Adrenal gland (tissue), 5 donors: ENCODE data around the gene DIS3L.

Source experiments
- POLR2A ChIP-seq, 2 donors: fragments of 450-650 bp; IDR thresholded peaks; one replicate each; pipeline ENCODE4 v1.6.1; 2017; ENCODE audit warnings: antibody characterized with exemption in 2 of 2, mild to moderate bottlenecking in 2 of 2, moderate library complexity in 1 of 2
- TF ChIP-seq, protein P1 (sequence below), 6 experiments: fragments of 450-650 bp in 4 of 6; fragments of 200-600 bp in 2 of 6; sonication (generic) in 1 of 6; IDR thresholded peaks; 1 replicate in 5 of 6; 2 replicates in 1 of 6; pipeline versions ENCODE4 v1.5.1 to v1.8.0; 2016 to 2021; ENCODE audit warnings: antibody characterized with exemption in 6 of 6, mild to moderate bottlenecking in 2 of 6, moderate library complexity in 1 of 6
- donor health status: DM: no; HTN: no; CAD: no.

DNA sequence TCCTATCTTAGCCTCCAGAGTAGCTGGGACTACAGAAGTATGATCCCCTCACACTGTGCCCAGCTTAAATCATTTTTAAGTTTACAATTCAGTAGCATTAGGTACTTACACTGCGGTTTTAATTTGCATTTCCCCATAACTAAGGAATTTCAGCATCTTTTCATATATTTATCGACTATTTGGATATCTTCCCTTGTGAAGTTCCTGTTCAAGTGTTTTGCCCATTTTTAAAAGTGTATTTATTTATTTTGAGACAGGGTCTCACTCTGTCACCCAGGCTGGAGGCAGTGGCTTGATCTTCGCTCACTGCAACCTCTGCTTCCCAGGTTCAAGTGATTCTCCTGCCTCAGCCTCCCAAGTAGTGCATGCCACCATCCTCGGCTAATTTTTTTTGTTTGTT lies 80.8 kb downstream of the DIS3L start:
- TF ChIP-seq, protein P1, sequence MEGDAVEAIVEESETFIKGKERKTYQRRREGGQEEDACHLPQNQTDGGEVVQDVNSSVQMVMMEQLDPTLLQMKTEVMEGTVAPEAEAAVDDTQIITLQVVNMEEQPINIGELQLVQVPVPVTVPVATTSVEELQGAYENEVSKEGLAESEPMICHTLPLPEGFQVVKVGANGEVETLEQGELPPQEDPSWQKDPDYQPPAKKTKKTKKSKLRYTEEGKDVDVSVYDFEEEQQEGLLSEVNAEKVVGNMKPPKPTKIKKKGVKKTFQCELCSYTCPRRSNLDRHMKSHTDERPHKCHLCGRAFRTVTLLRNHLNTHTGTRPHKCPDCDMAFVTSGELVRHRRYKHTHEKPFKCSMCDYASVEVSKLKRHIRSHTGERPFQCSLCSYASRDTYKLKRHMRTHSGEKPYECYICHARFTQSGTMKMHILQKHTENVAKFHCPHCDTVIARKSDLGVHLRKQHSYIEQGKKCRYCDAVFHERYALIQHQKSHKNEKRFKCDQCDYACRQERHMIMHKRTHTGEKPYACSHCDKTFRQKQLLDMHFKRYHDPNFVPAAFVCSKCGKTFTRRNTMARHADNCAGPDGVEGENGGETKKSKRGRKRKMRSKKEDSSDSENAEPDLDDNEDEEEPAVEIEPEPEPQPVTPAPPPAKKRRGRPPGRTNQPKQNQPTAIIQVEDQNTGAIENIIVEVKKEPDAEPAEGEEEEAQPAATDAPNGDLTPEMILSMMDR (IDR thresholded peaks at IDR 0.05): no peak
- no peak for TF ChIP-seq POLR2A (IDR thresholded peaks at IDR 0.05)
